Gastroesophageal sphincter (tissue), 3 donors: Measurements from ENCODE around the gene C11orf71.

ENCODE experiments used
- POLR2AphosphoS5 ChIP-seq: sonication (generic); formaldehyde crosslinking; IDR thresholded peaks from one replicate; pipeline ENCODE4 v1.6.1; 2017; ENCODE audit warnings: antibody characterized with exemption
- TF ChIP-seq, protein P1 (sequence below), 4 experiments: fragments of 200-600 bp in 2 of 4; fragments of 450-650 bp in 2 of 4; sonication (generic) in 1 of 4; IDR thresholded peaks; one replicate each; pipeline ENCODE4 v1.5.1; 2017 to 2019; ENCODE audit warnings: antibody characterized with exemption in 4 of 4, mild to moderate bottlenecking in 2 of 4, moderate library complexity in 2 of 4

DNA sequence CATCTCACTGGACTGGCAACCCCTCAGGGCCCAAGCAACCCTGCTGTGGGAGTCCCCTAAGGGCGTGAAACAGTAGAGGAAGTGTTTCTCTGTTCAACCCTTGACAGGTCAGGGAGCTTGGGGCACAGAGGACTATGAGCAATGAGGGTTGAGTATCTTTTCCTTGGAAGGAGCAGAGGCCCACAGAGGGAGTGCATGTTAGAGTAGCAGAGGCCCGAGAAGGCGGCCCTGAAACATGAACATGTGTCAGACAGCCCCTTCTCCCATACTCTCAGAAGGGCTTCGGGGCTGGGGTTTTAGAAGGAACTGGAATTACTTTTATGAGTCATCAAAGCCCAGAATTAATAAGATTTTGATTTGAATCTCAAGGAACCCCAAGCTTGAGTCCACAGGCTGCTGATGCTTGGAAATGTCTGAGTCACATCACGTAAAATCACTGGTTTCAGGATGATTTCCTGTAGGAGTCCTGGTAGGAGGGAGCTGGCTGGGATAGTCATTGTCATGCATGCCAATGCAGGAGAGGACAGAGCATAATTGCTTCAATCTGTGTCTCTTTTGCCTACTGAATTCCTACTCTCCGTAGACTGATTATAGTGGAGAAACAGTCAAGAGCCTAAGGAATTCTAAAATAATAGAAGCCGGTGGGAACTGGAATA, 22.6 kb downstream of the C11orf71 start:
- TF ChIP-seq, protein P1, sequence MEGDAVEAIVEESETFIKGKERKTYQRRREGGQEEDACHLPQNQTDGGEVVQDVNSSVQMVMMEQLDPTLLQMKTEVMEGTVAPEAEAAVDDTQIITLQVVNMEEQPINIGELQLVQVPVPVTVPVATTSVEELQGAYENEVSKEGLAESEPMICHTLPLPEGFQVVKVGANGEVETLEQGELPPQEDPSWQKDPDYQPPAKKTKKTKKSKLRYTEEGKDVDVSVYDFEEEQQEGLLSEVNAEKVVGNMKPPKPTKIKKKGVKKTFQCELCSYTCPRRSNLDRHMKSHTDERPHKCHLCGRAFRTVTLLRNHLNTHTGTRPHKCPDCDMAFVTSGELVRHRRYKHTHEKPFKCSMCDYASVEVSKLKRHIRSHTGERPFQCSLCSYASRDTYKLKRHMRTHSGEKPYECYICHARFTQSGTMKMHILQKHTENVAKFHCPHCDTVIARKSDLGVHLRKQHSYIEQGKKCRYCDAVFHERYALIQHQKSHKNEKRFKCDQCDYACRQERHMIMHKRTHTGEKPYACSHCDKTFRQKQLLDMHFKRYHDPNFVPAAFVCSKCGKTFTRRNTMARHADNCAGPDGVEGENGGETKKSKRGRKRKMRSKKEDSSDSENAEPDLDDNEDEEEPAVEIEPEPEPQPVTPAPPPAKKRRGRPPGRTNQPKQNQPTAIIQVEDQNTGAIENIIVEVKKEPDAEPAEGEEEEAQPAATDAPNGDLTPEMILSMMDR (IDR thresholded peaks at IDR 0.05) = no peak
- TF ChIP-seq POLR2AphosphoS5 = no peak
